B cell (primary cell): ENCODE measurements around the gene TMEM44. TPM values are rescaled to one million over a fixed set of nuclear protein-coding genes. Genes with fewer than 3 reads are reported as not detected.

Experiments
- ATAC-seq: fragments of 200-7000 bp; cut with Tn5 transposase; one replicate; pipeline ENCODE4 v1.10.0; 2021; ENCODE audit warnings: low read depth, mild to moderate bottlenecking, moderate number of reproducible peaks, moderate library complexity
- CTCF ChIA-PET: fragments of 350-600 bp; sonication (Branson Sonifier 250); formaldehyde crosslinking; loops from one replicate; lab custom pipeline; 2021; ENCODE audit warnings: antibody characterized with exemption, inconsistent platforms; lab: Charles Lee
- POLR2A ChIA-PET: fragments of 350-600 bp; sonication (Branson Sonifier 250); formaldehyde crosslinking; loops from one replicate; lab custom pipeline; 2021; ENCODE audit warnings: antibody characterized with exemption; lab: Charles Lee
- DNase-seq: peaks from one replicate; pipeline ENCODE4 v3.0.0; 2013
- H2AFZ ChIP-seq: 2 replicates; pipeline ENCODE4 v1.6.1; 2012; ENCODE audit warnings: mild to moderate bottlenecking, low read depth, low read length; ENCODE audit not compliant: insufficient read depth, poor library complexity, severe bottlenecking
- H3K27ac ChIP-seq, 2 donors: 1 replicate in 1 of 2; 2 replicates in 1 of 2; pipeline ENCODE4 v1.5.1; 2012 to 2013; ENCODE audit warnings: low read length in 2 of 2, mild to moderate bottlenecking in 2 of 2, moderate library complexity in 1 of 2
- H3K27me3 ChIP-seq, 4 experiments: fragments of 200-600 bp in 1 of 4; sonication (generic) in 1 of 4; replicated peaks in 1 of 4; 1 replicate in 2 of 4; 2 replicates in 2 of 4; pipeline versions ENCODE4 v1.6.1 to v1.7.0; 2013 to 2016; ENCODE audit warnings: low read length in 3 of 4, mild to moderate bottlenecking in 2 of 4, mixed read lengths in 1 of 4, moderate library complexity in 1 of 4; ENCODE audit not compliant: insufficient read depth in 4 of 4, control insufficient read depth in 3 of 4; ENCODE audit errors: control extremely low read depth in 1 of 4
- H3K36me3 ChIP-seq, 2 experiments: replicated peaks in 1 of 2; 1 replicate in 1 of 2; 2 replicates in 1 of 2; pipeline versions ENCODE4 v1.6.1 to v1.7.1; 2013; ENCODE audit warnings: low read length in 1 of 2; ENCODE audit not compliant: insufficient read depth in 2 of 2, control insufficient read depth in 1 of 2; ENCODE audit errors: control extremely low read depth in 1 of 2, extremely low read depth in 1 of 2
- H3K4me1 ChIP-seq, 2 donors: fragments of 200-600 bp in 1 of 2; sonication (generic) in 1 of 2; 1 replicate in 1 of 2; 2 replicates in 1 of 2; pipeline versions ENCODE4 v1.5.1 to v1.6.1; 2013 to 2017; ENCODE audit warnings: low read length in 2 of 2; ENCODE audit not compliant: control insufficient read depth in 2 of 2, insufficient read depth in 2 of 2
- H3K4me2 ChIP-seq: replicated peaks from 2 replicates; pipeline ENCODE3; 2012; ENCODE audit warnings: mild to moderate bottlenecking, low read depth, low read length; ENCODE audit not compliant: poor library complexity, severe bottlenecking
- H3K4me3 ChIP-seq, 5 experiments: fragments of 200-600 bp in 1 of 5; sonication (generic) in 1 of 5; 1 replicate in 3 of 5; 2 replicates in 2 of 5; pipeline versions ENCODE4 v1.5.1 to v1.7.0; 2011 to 2016; ENCODE audit warnings: low read length in 4 of 5, mild to moderate bottlenecking in 4 of 5, low read depth in 2 of 5, control low read depth in 1 of 5, moderate library complexity in 1 of 5; ENCODE audit not compliant: insufficient read depth in 1 of 5; ENCODE audit errors: control extremely low read depth in 1 of 5, extremely low read depth in 1 of 5
- H3K79me2 ChIP-seq: fragments of 200-600 bp; sonication (generic); one replicate; pipeline ENCODE4 v1.6.0; 2016; ENCODE audit warnings: low read length; ENCODE audit not compliant: control insufficient read depth, insufficient read depth
- H3K9ac ChIP-seq: fragments of 200-600 bp; sonication (generic); 2 replicates; pipeline ENCODE4 v1.6.1; 2017; ENCODE audit warnings: mild to moderate bottlenecking, low read length, moderate library complexity
- H3K9me3 ChIP-seq, 3 donors: one replicate each; pipeline versions ENCODE4 v1.6.1 to v1.7.1; 2013; ENCODE audit warnings: low read length in 2 of 3; ENCODE audit not compliant: control insufficient read depth in 2 of 3, insufficient read depth in 1 of 3; ENCODE audit errors: control extremely low read depth in 1 of 3
- H4K20me1 ChIP-seq: 2 replicates; pipeline ENCODE4 v1.6.0; 2012; ENCODE audit warnings: mild to moderate bottlenecking, low read length; ENCODE audit not compliant: insufficient read depth, control insufficient read depth, poor library complexity, severe bottlenecking
- H3K27ac Mint-ChIP-seq: one replicate; pipeline ENCODE4 v1.8.0; 2021; ENCODE audit warnings: mixed read lengths
- H3K27me3 Mint-ChIP-seq: one replicate; pipeline ENCODE4 v1.8.0; 2021; ENCODE audit warnings: mixed read lengths
- H3K4me1 Mint-ChIP-seq: one replicate; pipeline ENCODE4 v1.8.0; 2021; ENCODE audit warnings: mixed read lengths
- H3K4me3 Mint-ChIP-seq: one replicate; pipeline ENCODE4 v1.8.0; 2021; ENCODE audit warnings: mixed read lengths
- H3K9me3 Mint-ChIP-seq: one replicate; pipeline ENCODE4 v1.8.0; 2022; ENCODE audit warnings: mixed read lengths; ENCODE audit not compliant: insufficient read depth
- CTCF ChIP-seq: fragments of 200-600 bp; IDR thresholded peaks from one replicate; pipeline ENCODE4 v1.8.0; 2022; ENCODE audit warnings: antibody characterized with exemption, mild to moderate bottlenecking
- EZH2 ChIP-seq: IDR thresholded peaks from 2 replicates; pipeline ENCODE4 v1.6.1; 2012; ENCODE audit warnings: borderline replicate concordance, low read depth, mild to moderate bottlenecking, moderate library complexity, low read length; ENCODE audit not compliant: insufficient read depth, poor library complexity, severe bottlenecking
- WGBS: methylation state at CpG from one replicate; pipeline ENCODE4 v1.1.5; 2013; ENCODE audit warnings: missing lambda C conversion rate; ENCODE audit not compliant: insufficient coverage; 5-methylcytosine and 5-hydroxymethylcytosine counted together
- intact Hi-C: fragments of 100-400 bp; cut with micrococcal nuclease; formaldehyde crosslinking; loops from one replicate; pipeline ENCODE4 v1.10.0; 2022
- polyA plus RNA-seq: library from polyadenylated mRNA; depleted of rRNA; stranded (reverse); fragments of >200 nt; gene quantifications from 2 replicates; pipeline ENCODE4 v1.2.3, GENCODE V29; 2012
- total RNA-seq, 2 donors: library from RNA; stranded (reverse); fragments of 120-200 nt in 1 of 2; gene quantifications; 1 replicate in 1 of 2; 2 replicates in 1 of 2; pipeline versions ENCODE4 v1.2.3 to v1.2.4, GENCODE V29; 2013 to 2022

The TMEM44 gene
- total and polyA plus RNA-seq, 2 donors (not counting 1 experiment from before 2014, with no cell fraction given): 4.1 to 7.5 TPM

- Mint-ChIP-seq H3K9me3 (no peaks in the 10 kb centered on the region), H3K27ac (no peak overlapping the region), H3K4me3 (no peak overlapping the region), H3K4me1 (peaks cover 2% of the 10 kb centered on the region), H3K27me3 (peaks cover 34% of the 10 kb centered on the region)
- H3K4me3 ChIP-seq: no peak overlapping the region
- ChIA-PET CTCF (interaction anchor here (0.6 to 4.3 kb wide), 9 partner anchors 9 to 124 kb away, joined by 3 to 53 read pairs (median 3); no protein-coding TSS in a partner anchor), POLR2A (no interaction called here)
- no peak overlapping the region for H2AFZ ChIP-seq
- H3K9me3 ChIP-seq: no peaks in the 10 kb centered on the region
- H3K4me1 ChIP-seq: no peaks in the 10 kb centered on the region
- no peak overlapping the region for H3K4me2 ChIP-seq
- intact Hi-C loops: loop anchor here (1.0 kb wide), 1 partner anchor 102 kb away; no protein-coding TSS in a partner anchor
- no peaks in the 10 kb centered on the region for H3K36me3 ChIP-seq
- ATAC-seq (peak; percentile 73), DNase-seq (peak; percentile 50)
- 72% methylated on average over 5 of the region's 10 CpGs for WGBS
- TF ChIP-seq EZH2 (no peak), CTCF (peak; percentile 47)
- no peak overlapping the region for H3K27ac ChIP-seq
- H3K9ac ChIP-seq: no peak overlapping the region
- no peaks in the 10 kb centered on the region for H3K79me2 ChIP-seq
- H4K20me1 ChIP-seq: no peaks in the 10 kb centered on the region
- H3K27me3 ChIP-seq: peaks cover 0 to 17% (median 8%) of the 10 kb centered on the region in 4 experiments
Measured at GRCh38 chr3:194573680-194574437, 59.4 kb downstream of the TMEM44 start.

GRCh38 chr3:194572944-194573491 lies 60.2 kb downstream of the TMEM44 start:
- Histone ChIP-seq H4K20me1 (no peaks in the 10 kb centered on the region), H3K4me3 (no peak overlapping the region), H3K4me2 (no peak overlapping the region), H3K4me1 (no peaks in the 10 kb centered on the region), H3K27ac (no peak overlapping the region), H3K27me3 (peaks cover 0 to 17% (median 8%) of the 10 kb centered on the region in 4 experiments), H3K79me2 (no peaks in the 10 kb centered on the region), H2AFZ (no peak overlapping the region), H3K9me3 (no peaks in the 10 kb centered on the region), H3K36me3 (no peaks in the 10 kb centered on the region), H3K9ac (no peak overlapping the region)
- Mint-ChIP-seq H3K9me3 (no peaks in the 10 kb centered on the region), H3K4me1 (peaks cover 2% of the 10 kb centered on the region), H3K27ac (no peak overlapping the region), H3K27me3 (peaks cover 34% of the 10 kb centered on the region), H3K4me3 (no peak overlapping the region)
- TF ChIP-seq CTCF: no peak
- TF ChIP-seq EZH2: no peak
- WGBS: 75% methylated on average over 10 of the region's 16 CpGs
- DNase-seq: no peak
- no peak for ATAC-seq
- intact Hi-C loops: loop anchor here (1.0 kb wide), 1 partner anchor 101 kb away; no protein-coding TSS in a partner anchor
- CTCF ChIA-PET: interaction anchor here (0.6 to 4.3 kb wide), 8 partner anchors 9 to 123 kb away, joined by 3 to 53 read pairs (median 3); no protein-coding TSS in a partner anchor
- POLR2A ChIA-PET: no interaction called here
